ENCODE data around the gene C18orf63. TPM values are rescaled to one million over a fixed set of nuclear protein-coding genes. Genes with fewer than 3 reads are reported as not detected.

Gene C18orf63
- under 1 TPM; 0.24 to 0.35 (median 0.28) TPM for polyA plus RNA-seq (ENCODE audit: insufficient read length in 3 of 3)

GRCh38 chr18:74315464-74316256, at the start of gene C18orf63:
TSS of gene C18orf63 (plus strand) at chr18:74315839. CDS start at chr18:74317866, 2,027 bp downstream.
- no peak for DNase-seq (ENCODE audit: low read depth in 3 of 3, low spot score in 2 of 3)

GRCh38 chr18:74266161-74266560, 49.5 kb upstream of the C18orf63 start:
- no peak for DNase-seq (ENCODE audit: low read depth in 3 of 3, low spot score in 2 of 3)

- DNase-seq (ENCODE audit: low read depth in 3 of 3, low spot score in 2 of 3) = no peak
These were observed 47.5 kb upstream of the C18orf63 start for GRCh38 chr18:74268175-74268574.

- no peak for DNase-seq (ENCODE audit: low read depth in 3 of 3, low spot score in 2 of 3)
These were observed 46.6 kb upstream of the C18orf63 start for GRCh38 chr18:74268933-74269620.

GRCh38 chr18:74271635-74272034, 44.0 kb upstream of the C18orf63 start:
- DNase-seq (ENCODE audit: low read depth in 3 of 3, low spot score in 2 of 3) = no peak

GRCh38 chr18:74273394-74273793, 42.2 kb upstream of the C18orf63 start:
- no peak for DNase-seq (ENCODE audit: low read depth in 3 of 3, low spot score in 2 of 3)

GRCh38 chr18:74274700-74275099, 40.9 kb upstream of the C18orf63 start:
- no peak for DNase-seq (ENCODE audit: low read depth in 3 of 3, low spot score in 2 of 3)

GRCh38 chr18:74275736-74276135, 39.9 kb upstream of the C18orf63 start:
- DNase-seq (ENCODE audit: low read depth in 3 of 3, low spot score in 2 of 3) = no peak

- no peak for DNase-seq (ENCODE audit: low read depth in 3 of 3, low spot score in 2 of 3)
These were observed 39.0 kb upstream of the C18orf63 start for GRCh38 chr18:74276609-74277008.

GRCh38 chr18:74277296-74277695, 38.3 kb upstream of the C18orf63 start:
- DNase-seq (ENCODE audit: low read depth in 3 of 3, low spot score in 2 of 3) = no peak

- DNase-seq (ENCODE audit: low read depth in 3 of 3, low spot score in 2 of 3) = no peak
These were observed 37.6 kb upstream of the C18orf63 start for GRCh38 chr18:74278058-74278457.

GRCh38 chr18:74278983-74279382, 36.7 kb upstream of the C18orf63 start:
- no peak for DNase-seq (ENCODE audit: low read depth in 3 of 3, low spot score in 2 of 3)

GRCh38 chr18:74281011-74281979, 34.3 kb upstream of the C18orf63 start:
- DNase-seq (ENCODE audit: low read depth in 3 of 3, low spot score in 2 of 3) = no peak

GRCh38 chr18:74281980-74282754, 33.5 kb upstream of the C18orf63 start:
- no peak for DNase-seq (ENCODE audit: low read depth in 3 of 3, low spot score in 2 of 3)

GRCh38 chr18:74282755-74283554, 32.7 kb upstream of the C18orf63 start:
- DNase-seq (ENCODE audit: low read depth in 3 of 3, low spot score in 2 of 3) = no peak

- no peak for DNase-seq (ENCODE audit: low read depth in 3 of 3, low spot score in 2 of 3)
These were observed 32.0 kb upstream of the C18orf63 start for GRCh38 chr18:74283646-74284045.

- no peak for DNase-seq (ENCODE audit: low read depth in 3 of 3, low spot score in 2 of 3)
These were observed 31.3 kb upstream of the C18orf63 start for GRCh38 chr18:74284191-74284979.

GRCh38 chr18:74284980-74285355, 30.7 kb upstream of the C18orf63 start:
- DNase-seq (ENCODE audit: low read depth in 3 of 3, low spot score in 2 of 3) = no peak

Data from right renal cortex interstitium (tissue), 3 donors.